ENCODE results near the gene BLTP3A.

DNA sequence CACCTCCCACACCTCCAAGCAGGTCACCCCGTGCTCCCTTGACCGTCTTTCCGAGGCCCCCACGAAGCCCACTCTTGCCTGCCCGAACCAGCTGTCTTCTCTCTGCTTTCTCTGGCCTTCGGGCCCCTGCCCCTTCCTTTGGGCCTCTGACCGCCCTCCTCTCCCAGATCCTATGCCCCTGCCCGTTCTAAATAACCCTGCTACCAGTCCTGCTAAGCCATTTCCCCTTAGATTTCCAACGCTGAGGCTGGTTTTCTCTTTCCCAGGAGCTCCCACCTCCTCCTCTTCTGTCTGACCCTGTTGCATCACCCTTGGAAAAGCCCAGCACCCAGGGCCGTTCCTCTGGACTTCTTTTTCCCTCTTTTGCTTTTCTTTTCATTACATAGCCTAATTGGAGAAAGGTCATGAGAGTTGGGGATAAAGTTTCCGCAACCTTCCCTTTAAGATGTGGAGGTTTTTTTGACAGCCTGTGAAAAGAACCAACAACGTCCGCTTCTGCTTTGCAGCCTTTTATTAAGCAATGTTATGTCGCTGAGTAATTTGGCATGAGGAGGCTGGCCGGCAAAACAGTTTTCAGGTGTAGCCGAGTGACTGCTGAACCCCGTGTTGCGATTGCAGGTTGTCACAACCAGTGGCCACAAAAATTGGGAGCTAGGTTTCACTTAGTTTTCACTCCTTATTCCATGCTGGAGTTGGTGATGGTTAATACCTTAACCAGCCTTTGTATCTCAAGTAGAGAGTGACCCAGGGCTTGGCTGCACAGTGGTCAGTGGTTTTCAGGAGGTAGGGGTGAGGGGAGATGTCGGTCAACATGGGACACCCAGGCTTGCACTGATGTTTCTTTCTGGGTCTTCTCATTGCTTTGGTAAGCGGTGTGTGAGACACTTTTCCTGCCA, 970 bp downstream of the BLTP3A start:
- TF ChIP-seq, protein P1, sequence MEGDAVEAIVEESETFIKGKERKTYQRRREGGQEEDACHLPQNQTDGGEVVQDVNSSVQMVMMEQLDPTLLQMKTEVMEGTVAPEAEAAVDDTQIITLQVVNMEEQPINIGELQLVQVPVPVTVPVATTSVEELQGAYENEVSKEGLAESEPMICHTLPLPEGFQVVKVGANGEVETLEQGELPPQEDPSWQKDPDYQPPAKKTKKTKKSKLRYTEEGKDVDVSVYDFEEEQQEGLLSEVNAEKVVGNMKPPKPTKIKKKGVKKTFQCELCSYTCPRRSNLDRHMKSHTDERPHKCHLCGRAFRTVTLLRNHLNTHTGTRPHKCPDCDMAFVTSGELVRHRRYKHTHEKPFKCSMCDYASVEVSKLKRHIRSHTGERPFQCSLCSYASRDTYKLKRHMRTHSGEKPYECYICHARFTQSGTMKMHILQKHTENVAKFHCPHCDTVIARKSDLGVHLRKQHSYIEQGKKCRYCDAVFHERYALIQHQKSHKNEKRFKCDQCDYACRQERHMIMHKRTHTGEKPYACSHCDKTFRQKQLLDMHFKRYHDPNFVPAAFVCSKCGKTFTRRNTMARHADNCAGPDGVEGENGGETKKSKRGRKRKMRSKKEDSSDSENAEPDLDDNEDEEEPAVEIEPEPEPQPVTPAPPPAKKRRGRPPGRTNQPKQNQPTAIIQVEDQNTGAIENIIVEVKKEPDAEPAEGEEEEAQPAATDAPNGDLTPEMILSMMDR (IDR thresholded peaks at IDR 0.05; ENCODE audit: low read depth, low read length): no peak
- TF ChIP-seq EZH2phosphoT487 (IDR thresholded peaks at IDR 0.05; ENCODE audit: low read depth): no peak
